Thyroid gland (tissue), 4 donors: ENCODE results near the gene MINK1.

Experiments used
- CTCF ChIP-seq, 6 experiments: fragments of 200-600 bp in 3 of 6; fragments of 450-650 bp in 3 of 6; sonication (generic) in 3 of 6; IDR thresholded peaks; one replicate each; pipeline ENCODE4 v1.5.1; 2016 to 2019; ENCODE audit warnings: antibody characterized with exemption in 6 of 6, mild to moderate bottlenecking in 2 of 6, inconsistent platforms in 1 of 6, moderate library complexity in 1 of 6
- POLR2A ChIP-seq, 2 donors: fragments of 450-650 bp; IDR thresholded peaks; one replicate each; pipeline ENCODE4 v1.6.1; 2017; ENCODE audit warnings: antibody characterized with exemption in 2 of 2, mild to moderate bottlenecking in 2 of 2, moderate library complexity in 1 of 2

- no peak for TF ChIP-seq CTCF (IDR thresholded peaks at IDR 0.05)
- no peak for TF ChIP-seq POLR2A (IDR thresholded peaks at IDR 0.05)
These were observed 62.0 kb downstream of the MINK1 start for GRCh38 chr17:4895121-4895520.
